NB4 (cell line): ENCODE measurements around the gene ITGB1.

ENCODE experiments used
- DNase-seq: peaks from one replicate; pipeline ENCODE4 v3.0.0; 2010; ENCODE audit warnings: low read depth
- H3K4me3 ChIP-seq: one replicate; pipeline ENCODE4 v1.5.1; 2011; ENCODE audit warnings: mild to moderate bottlenecking, low read depth, low read length, moderate library complexity
- CTCF ChIP-seq: IDR thresholded peaks from one replicate; pipeline ENCODE4 v1.5.1; 2012; ENCODE audit warnings: low read depth, low read length
- MAX ChIP-seq: IDR thresholded peaks from 2 replicates; pipeline ENCODE4 v1.6.1; 2011; ENCODE audit warnings: low read depth, low read length
- MYC ChIP-seq: IDR thresholded peaks from 2 replicates; pipeline ENCODE4 v1.6.1; 2011; ENCODE audit warnings: low read depth, low read length
- POLR2A ChIP-seq: IDR thresholded peaks from 2 replicates; pipeline ENCODE4 v1.6.1; 2011; ENCODE audit warnings: mild to moderate bottlenecking; ENCODE audit not compliant: insufficient read length; ENCODE audit errors: extremely low read depth

The ITGB1 gene

GRCh38 chr10:32954545-32955298, 3.3 kb downstream of the ITGB1 start:
- no peak for DNase-seq
- TF ChIP-seq MYC = no peak
- TF ChIP-seq MAX = no peak
- TF ChIP-seq POLR2A = no peak
- TF ChIP-seq CTCF = no peak
- no peak overlapping the region for H3K4me3 ChIP-seq

- TF ChIP-seq POLR2A = no peak
- TF ChIP-seq CTCF = no peak
- no peak for TF ChIP-seq MYC
- TF ChIP-seq MAX = no peak
- DNase-seq = no peak
- H3K4me3 ChIP-seq = no peak overlapping the region
Observed at GRCh38 chr10:32954080-32954479, 4.0 kb downstream of the ITGB1 start.

- TF ChIP-seq POLR2A = no peak
- TF ChIP-seq MAX = no peak
- no peak for TF ChIP-seq CTCF
- no peak for TF ChIP-seq MYC
- no peak for DNase-seq
- H3K4me3 ChIP-seq = no peak overlapping the region
Observed at GRCh38 chr10:32953277-32953927, 4.6 kb downstream of the ITGB1 start.

GRCh38 chr10:32952541-32953276, 5.3 kb downstream of the ITGB1 start:
- H3K4me3 ChIP-seq = no peak overlapping the region
- TF ChIP-seq MYC (no peak), POLR2A (no peak), MAX (no peak), CTCF (no peak)

GRCh38 chr10:32952094-32952493, 5.9 kb downstream of the ITGB1 start:
- H3K4me3 ChIP-seq = no peak overlapping the region
- no peak for DNase-seq
- TF ChIP-seq MAX (no peak), POLR2A (no peak), CTCF (no peak), MYC (no peak)

More at GRCh38 chr10:32952541-32953276, 5.3 kb downstream of the ITGB1 start:
- DNase-seq = no peak
